ENCODE results near the gene TNFRSF14.
"Not testable (repeated sequence)": the region's sequence is repeated elsewhere in the genome, so short reads cannot be mapped to it uniquely, and the experiment has no call there.

The TNFRSF14 gene

DNA sequence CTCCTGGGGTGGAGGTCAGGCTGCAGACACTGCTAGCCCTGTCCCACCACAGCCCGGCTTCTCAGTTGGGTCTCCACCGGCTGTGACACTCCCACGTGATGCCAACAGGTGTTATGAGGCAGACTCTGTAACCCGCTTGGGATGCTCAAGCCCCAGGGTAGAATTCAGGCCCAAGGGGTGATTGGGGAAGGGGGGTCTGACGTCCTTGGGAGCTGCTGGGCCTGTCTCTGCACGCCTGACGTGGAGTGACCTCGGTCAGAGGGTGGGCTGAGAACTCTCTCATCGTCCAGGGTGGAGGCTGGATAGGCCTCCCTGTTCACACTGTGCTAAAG is 18.4 kb upstream of the TNFRSF14 start:
- no peak for FAIRE-seq
- DNase-seq (ENCODE audit: insufficient read length, low spot score) = no peak

DNA sequence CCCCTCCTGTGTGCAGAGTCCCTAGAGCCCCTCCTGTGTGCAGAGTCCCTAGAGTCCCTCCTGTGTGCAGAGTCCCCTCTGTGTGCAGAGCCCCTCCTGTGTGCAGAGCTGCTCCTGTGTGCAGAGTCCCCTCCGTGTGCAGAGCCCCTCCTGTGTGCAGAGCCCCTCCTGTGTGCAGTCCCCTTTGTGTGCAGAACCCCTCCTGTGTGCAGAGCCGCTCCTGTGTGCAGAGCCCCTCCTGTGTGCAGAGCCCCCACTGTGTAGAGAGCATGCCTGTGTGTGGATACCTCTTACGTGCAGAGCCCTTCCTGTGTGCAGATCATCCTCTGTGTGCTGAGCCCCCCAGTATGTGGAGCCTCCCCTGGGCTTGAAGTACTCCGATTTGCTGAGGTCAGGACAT is 17.8 kb upstream of the TNFRSF14 start:
- DNase-seq (ENCODE audit: insufficient read length, low spot score) = no peak

DNA sequence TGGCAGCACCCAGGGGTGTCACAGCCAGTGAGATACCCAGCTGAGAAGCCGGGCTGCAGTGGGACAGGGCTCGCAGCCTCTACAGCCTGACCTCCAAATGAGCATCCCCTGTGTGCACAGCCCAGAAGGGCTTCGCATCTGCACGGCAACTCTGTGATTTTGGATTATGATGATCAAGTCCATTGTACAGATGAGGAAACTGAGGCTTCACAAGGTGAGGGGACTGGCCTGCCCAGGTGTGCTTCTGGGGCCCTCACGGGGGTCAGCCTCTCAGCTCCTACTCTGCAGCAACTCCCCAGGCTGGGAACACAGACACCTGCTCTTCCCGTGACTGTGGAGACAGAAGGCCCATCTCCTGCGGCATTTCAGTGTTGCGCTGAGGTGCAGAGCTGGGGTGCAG is 17.3 kb upstream of the TNFRSF14 start:
- FAIRE-seq (no peak), DNase-seq (ENCODE audit: insufficient read length, low spot score) (no peak)

More for the DNA sequence above, 17.8 kb upstream of the TNFRSF14 start:
- FAIRE-seq = no peak

DNA sequence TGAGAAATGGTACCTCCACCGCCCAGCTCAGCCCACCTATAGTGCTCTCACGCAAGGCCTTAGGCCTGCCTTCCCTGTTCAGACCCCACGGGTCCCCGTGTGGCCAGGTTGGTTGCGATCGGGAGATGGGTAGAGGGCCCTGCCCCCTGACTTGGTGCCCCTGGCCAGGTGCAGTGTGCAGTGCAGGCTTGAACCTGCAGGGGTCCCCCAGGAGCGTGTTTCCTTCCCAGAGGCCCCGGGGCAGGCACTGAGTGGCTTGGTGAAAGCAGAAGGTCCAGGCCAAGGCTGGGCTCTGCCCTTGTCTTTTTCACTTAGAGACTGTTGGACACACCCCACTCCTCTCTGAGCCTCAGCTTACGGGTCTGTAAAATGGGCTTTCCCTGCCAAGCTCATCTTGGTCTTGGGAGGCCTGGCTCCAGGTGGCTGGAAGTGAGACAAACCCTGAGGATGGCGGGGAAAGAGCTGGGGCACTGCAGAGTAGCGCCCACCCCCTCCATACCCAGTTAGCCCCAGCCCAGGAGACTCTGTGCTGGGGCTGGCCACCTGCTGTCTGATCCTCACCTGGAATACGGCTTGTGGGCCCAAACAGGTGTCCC is 16.8 kb upstream of the TNFRSF14 start:
- no peak for DNase-seq (ENCODE audit: insufficient read length, low spot score)
- FAIRE-seq = no peak

DNA sequence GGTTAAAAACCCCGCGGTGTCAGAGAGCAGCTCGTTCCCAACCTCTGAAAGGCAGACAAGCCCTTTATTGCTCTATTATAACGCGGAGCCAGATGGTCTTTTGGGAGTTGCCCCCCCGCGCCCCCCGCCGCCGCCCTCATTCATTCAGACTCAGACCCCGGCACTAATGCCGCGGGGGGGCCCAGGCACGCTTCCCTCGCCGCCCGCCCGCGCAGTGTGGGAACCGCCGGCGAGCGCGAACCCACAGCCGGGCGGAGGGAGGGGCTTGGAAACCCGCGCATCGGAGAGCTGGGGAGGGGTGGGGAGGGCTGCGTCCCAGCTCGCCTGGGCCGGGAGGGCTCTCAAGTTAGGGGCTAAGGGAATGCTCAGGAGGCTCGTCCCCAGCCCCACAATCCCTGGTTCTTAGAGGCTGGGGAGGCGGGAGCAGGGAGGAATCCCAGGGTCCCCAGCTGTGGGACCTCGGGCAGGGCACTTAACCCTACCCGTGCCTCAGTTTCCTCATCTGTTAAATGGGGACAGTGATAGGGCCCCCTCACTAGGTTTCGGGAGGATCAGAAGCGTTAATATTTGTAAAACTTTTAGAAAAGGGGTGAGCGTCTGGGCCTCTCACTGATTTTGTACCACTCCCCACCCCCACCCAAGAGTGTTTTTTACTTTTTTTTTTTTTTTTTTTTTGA is 15.2 kb upstream of the TNFRSF14 start:
- DNase-seq (ENCODE audit: insufficient read length, low spot score) (no peak), FAIRE-seq (no peak)

DNA sequence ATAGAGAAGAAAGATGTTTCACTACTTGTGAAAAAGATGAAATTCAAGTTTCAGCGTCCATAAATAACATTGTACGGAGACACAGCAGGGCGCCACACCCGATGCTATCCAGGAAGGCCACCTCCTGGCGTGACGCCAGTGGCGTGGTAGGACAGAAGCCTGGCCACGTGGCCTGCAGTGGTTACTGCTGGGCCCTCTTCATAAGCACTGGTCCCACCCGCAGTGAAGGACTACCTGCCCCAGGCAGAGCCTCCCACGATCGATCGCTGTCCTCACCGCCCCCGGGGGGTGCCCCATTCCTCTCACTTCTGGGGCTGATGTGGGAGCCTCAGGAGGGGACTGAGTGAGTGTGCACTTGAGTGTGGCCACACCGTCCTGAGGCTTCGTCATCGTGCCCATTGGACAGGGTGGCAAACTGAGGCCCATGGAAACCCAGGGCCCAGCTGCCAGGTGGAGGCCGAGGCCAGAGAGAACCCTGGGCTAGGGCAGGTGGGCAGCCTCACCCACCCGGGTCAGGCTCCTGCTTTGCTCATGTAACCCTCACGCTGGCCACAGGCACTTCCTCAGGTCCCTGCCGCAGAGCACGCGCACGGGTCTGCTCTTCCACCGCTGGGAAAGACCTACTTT is 14.4 kb upstream of the TNFRSF14 start:
- no peak for DNase-seq (ENCODE audit: insufficient read length, low spot score)
- FAIRE-seq = no peak

DNA sequence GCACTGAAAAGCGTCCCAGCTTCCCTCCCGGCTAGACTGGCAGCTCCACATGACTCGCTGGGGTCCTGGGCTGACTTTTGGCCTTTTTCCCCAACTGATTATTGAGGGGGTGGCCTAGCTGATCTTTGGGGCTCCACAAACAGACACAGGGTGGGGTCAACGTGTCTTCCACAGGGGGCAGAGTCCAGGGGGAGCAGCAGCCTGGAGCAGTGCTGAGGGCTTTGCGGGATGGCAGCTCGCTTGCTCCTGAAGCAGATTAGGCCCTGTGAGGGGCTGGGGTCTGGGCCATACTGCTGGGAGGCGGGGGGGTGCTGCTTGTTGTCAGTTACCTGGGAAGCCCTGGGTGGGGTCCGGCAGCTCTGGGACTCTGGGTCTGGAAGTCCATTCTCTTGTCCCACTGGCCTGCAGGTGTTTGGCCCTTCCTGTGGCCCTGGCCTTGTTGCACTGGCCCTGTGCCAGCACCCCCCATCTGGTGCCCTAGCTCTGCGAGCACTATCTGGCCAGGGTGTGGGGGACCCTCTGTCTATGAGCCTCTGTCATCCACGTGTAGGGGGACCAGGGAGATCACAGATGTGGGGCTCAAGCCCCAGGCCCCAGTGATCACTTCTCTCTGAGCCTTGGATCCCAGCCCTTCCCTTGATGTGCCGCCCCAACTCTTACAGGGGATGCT is 13.8 kb upstream of the TNFRSF14 start:
- DNase-seq (ENCODE audit: insufficient read length, low spot score) = no peak
- no peak for FAIRE-seq

DNA sequence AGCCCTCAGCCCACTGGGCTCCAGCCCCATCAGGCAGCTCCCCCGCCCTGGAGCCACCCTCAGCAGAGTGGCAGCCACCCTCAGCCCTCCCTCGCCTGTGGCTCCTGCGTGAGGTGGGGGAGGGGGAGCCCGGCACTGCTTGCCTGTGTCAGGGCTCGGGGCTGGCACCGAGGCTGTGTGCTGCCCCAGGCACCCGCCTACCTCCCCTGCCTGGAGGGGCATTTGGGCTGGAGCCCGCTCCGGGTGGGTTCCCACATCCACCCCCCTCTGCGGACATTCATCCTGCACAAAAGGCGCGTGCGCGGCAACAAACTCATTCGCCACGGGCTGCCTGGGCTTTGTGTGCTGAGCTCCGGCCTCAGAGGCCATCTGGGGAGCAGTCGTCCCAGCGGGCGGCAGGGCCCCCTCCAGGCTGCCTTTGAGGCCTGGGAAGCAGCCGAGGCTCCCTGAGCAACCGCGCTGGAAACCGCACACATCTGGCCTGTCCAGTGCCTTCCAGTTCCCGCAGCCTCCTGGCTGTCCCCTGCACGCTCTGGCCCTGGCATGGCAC is 12.6 kb upstream of the TNFRSF14 start:
- FAIRE-seq (no peak), DNase-seq (ENCODE audit: insufficient read length, low spot score) (no peak)

DNA sequence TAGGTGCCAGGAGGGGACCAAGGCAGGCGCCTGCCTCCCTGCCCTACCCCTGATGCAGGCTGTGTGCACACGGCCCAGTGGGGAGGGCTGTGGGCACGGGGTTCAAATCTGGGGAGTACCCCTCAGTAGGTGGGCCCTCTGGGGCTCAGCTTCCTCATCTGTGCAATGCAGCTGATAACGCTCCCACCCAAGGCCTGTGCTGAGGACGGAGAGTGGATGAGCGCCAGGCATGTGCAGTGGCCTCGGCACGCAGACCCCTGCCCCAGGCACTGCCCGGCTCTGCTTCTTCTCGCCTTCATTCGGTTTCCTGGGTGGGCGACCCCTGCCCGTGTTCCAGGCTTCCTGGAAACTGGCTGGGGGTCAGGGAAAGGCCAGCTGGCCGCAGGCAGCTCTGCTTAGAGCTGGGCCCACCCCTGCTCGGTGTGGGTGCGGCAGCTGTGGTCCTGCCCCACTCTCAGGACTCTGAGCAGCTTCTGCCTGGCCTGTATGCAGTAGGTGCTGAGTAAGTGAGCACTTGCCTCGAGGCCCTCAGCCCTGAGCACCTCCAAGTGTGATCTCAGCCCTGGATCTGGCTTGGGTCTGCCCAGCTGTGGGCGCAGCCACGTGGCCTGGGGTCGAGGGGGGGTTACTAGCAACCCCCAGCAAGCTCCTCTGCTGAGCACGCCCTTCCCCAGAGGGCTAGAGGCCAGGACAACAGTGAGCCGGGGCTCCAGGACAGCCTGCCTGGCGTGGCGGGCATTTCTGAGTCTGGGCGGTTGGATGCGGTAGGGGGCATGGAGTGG is 11.9 kb upstream of the TNFRSF14 start:
- DNase-seq (ENCODE audit: insufficient read length, low spot score) = no peak
- FAIRE-seq = no peak

DNA sequence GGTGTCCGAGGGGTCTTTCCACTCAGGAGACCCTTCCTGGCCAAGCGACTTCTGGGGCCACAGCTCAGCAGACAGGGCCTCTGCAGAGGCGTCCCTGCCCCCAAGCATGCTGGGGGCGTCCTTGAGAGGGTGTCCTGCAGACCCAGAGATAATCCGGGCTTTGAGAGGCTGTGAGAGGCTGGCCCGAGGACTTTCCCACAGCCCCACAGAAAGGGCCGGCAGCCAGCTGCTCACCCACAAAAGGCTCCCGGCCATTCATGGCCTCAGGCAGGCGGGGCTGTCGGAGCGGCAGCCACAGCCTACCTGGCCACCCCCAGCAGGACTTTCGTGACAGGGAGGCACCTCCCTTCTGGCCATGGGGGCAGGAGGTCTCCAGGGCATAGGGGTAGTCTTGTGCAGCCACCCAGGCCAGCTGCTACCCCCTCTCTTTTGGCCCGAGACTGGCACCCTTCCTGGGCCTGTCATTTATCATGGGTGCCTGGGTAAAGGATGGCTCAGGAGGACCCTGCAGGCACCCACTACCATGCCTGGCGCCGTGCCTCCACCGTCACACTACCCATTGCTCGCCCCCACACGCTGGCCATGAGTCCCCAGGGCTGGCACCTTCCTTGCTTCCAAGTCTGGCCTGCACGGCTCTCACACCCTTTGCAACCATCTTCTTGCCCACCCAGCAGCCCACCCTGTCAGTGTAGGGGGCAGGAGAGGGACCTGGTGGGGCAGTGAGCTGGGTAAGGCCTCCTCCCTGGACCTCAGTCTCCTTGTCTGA is 11.1 kb upstream of the TNFRSF14 start:
- DNase-seq (ENCODE audit: insufficient read length, low spot score) (no peak), FAIRE-seq (no peak)

DNA sequence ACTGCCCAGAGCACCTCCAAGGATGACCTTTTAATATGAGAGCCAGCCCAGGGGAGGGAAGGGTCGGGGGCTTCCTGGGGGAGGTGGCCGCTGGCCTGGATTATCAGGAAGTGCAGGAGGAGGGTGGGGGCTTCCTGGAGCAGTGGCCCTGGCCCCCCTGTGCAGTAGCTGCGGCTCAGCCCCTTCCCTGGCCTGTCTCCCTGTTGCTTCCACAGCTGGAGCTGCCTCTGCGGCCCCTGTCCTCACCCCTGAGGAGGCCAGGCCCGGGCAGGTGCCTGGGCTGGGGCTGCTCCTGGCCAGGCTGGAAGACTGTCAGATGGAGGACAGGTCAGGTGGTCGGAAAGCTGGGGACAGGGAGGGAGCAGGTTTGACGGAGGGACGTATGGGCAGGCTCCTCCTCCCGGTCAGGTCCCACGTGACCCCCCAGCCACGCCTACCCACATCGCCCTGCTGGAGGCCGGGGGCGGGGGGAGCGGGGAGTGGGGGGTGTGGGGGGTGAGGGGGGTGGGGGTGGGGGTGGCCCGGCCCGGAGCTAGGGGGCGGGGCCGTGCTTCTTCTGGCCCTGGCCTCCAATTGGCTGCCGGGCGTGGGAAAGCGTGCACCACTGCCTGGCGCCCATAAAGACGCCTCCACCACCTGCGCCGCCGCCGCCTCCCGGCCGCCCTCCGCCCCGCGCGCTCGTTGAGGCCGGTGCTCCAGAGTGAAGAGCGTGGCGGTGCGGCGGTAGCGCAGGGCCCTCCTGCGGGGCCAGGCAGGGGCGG is 10.2 kb upstream of the TNFRSF14 start:
- DNase-seq (ENCODE audit: insufficient read length, low spot score) = peak; percentile 92
- FAIRE-seq = peak; percentile 75

DNA sequence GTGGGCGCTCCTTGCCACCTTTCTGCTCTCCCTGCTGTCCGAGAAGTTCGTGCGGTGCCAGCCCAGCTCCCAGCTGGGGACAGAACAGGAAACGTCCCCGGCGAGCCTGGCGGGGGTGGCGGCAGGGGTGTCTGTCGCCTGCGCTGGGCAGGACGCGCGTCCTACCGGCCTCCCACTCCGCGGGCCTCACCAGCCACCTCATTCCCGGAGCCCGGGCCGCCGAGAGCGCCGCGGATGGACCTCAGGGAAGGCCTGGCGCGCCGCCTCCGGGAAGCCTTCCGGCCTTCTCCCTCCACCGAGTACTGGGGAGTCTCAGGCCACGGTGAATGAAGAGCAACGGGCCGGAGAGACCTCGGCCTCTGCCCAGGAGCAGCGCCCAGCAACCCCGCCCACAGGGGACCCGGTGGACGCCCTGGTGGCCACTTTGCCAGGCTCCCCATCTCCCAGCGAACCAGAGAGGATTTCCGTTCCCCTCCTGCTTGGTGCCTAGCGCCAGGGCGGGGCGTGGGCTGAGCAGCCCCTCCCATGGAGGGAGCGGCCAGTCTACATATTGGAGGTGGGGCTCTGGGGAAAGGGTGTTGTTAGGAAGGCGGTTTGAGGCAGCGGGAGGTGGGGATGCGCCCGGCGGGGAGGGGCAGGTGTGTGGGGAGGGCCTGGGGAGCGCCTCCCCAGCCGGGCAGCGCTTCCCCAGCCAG is 9.5 kb upstream of the TNFRSF14 start:
- FAIRE-seq (peak; percentile 74), DNase-seq (ENCODE audit: insufficient read length, low spot score) (peak; percentile 89)

DNA sequence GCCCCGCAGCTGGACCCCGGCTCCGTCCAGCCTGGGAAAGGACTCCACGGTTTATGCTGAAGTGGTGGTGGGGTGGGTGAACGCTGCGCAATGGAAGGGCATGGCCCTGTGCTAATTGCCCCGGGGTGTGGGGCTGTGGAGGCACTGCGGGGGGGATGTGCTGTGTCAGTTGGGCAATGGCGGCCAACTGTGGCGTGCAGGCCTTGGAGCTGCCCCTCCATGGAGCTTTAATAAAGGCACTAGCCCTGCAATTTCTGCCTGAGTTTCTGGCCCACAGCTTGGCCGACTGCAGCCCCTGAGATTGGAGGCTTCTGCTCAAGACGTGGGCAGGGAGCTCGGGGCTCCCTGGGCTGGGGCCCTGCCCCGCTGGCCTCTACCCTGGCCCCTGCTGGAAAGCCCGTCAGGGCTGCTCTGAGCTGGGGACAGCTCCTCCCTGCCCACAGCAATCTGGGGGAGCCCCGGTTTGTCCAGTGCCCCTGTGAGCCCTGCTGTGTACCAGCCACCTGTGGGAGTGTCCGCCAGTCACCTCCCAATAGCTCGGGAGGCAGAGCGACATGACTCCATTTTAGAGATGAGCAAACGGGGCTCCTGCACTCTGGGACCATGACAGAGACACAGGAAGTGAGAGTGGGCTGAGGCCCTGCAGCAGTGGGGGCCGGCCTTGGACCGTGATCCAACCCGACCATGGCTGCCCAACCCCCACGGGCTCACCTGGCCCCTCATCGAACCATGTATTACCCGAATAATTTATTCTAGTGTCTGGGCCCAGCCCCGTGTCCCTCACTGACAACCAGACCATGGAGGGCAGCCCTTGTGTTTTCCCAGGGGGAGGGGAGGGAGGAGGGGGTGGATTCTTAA is 8.7 kb upstream of the TNFRSF14 start:
- FAIRE-seq (no peak), DNase-seq (ENCODE audit: insufficient read length, low spot score) (no peak)

DNA sequence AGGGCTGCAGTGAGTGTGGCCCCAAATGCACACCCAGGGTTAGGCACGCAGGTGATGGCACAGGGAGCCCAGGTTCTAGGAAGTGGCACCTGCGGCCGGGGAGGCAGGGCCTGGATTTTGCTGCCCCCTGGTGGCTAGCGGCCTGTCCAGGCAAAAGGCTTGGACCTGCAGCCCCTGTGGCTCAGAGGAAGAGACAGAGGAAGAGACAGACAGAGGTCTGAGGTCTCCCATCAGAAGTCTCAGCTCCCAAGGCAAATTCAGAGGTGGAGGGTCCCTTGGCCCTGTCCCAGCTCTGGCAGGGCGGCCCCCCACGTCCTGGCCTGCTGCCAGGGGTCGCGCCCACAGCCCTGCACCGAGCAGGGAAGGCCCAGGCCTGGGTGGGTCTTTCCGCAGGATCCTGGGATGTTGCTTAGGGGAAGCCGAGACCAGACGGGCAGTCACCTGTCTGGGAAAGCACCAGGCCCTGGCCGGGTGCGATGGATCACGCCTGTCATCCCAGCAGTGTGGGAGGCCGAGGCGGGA is 8.0 kb upstream of the TNFRSF14 start:
- DNase-seq (ENCODE audit: insufficient read length, low spot score) (peak; percentile 71), FAIRE-seq (no peak)

DNA sequence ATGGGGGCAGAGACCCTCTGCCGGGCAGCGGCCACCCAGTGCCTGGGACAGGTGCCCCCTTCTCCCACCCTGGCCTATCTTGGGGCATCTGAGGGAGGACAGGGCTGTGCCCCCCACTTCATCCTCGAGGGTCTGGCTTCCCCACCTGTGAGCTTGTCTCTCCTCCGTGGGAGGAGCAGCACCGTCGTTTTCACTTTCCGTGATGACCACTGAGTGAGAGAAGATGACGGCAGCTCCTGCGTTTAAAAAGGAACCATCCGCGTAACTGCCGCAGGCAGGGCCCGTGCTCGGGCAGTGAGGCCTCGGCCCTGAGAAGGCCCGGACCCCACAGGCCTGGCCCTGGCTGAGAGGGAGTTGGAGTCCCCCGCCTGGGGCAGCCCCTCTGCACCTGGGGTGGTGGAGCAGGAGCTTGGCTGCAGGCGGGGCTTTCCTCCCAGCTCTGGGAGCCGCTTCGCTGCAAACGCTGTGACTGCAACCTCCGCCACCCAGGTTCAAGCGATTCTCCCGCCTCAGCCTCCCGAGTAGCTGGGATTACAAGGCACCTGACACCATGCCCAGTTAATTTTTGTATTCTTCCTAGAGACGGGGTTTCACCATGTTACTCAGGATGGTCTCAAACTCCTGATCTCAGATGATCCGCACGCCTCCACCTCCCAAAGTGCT is 6.7 kb upstream of the TNFRSF14 start:
- FAIRE-seq; DNase-seq (ENCODE audit: insufficient read length, low spot score): not testable (repeated sequence)

DNA sequence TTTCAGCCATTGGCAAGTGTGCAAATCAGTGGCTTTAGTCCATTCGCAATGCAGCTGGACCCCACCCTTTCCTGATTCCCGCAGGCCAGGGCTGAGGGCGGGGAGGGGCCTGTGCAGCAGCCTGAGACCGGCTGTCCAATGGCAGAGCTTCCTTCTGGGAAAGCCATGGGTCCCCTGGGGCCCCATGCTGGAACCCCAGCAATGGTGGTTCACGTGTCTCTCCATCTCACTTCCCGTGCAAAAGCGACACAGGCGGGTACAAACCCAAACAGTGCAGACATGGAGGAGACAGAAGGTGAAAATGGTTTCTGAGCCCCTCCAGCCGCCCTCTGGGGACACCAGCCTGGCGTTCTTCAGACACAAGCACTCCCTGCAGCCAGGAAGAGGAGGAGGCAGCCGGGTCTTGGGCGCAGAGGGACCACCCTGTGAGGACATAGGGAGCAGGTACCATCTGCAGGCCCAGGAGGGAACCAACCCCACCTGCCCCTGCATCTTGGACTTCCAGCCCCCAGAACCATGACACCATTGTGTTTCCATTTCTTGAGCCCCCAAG is 5.8 kb upstream of the TNFRSF14 start:
- DNase-seq (ENCODE audit: insufficient read length, low spot score); FAIRE-seq: not testable (repeated sequence)

DNA sequence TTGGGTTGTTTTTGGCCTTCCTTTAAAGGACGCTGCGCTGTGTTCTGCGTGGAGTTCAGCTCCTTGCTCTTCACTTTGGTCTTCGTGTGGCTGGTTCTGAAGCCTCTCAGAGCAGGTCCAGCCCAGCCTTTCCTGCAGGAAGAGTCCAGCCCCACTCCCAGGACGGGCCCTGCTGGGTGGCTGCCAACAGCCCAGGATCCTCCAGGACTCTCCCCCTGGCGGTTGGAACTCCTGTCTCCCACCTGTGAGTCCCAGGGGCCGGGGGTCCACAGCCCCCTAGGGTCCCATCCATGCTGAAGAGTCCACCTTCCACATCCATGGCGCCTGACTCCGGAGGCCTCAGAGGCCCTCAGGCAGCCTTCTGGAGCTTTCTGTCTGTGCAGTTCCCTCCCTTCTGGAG is 4.6 kb upstream of the TNFRSF14 start:
- FAIRE-seq = not testable (repeated sequence)

More for the DNA sequence above, 4.6 kb upstream of the TNFRSF14 start:
- not testable (repeated sequence) for DNase-seq (ENCODE audit: insufficient read length, low spot score)
